Neutrophil (primary cell): ENCODE results near the gene ELMO1.

Experiments used
- H3K27ac ChIP-seq: fragments of 200-600 bp; sonication (generic); 2 replicates; pipeline ENCODE4 v1.5.1; 2016; ENCODE audit warnings: mild to moderate bottlenecking, moderate library complexity
- H3K27me3 ChIP-seq: fragments of 200-600 bp; sonication (generic); 2 replicates; pipeline ENCODE4 v1.6.0; 2016; ENCODE audit warnings: mild to moderate bottlenecking
- H3K36me3 ChIP-seq: fragments of 200-600 bp; sonication (generic); 2 replicates; pipeline ENCODE4 v1.5.1; 2017
- H3K4me1 ChIP-seq, 2 experiments: fragments of 200-600 bp in 1 of 2; sonication (generic) in 1 of 2; 1 replicate in 1 of 2; 2 replicates in 1 of 2; pipeline versions ENCODE4 v1.5.1 to v1.6.1; 2013 to 2016; ENCODE audit warnings: low read depth in 1 of 2, low read length in 1 of 2, mild to moderate bottlenecking in 1 of 2, moderate library complexity in 1 of 2; ENCODE audit not compliant: control insufficient read depth in 1 of 2, insufficient read depth in 1 of 2
- H3K4me3 ChIP-seq, 2 experiments: fragments of 200-600 bp in 1 of 2; sonication (generic) in 1 of 2; 1 replicate in 1 of 2; 2 replicates in 1 of 2; pipeline ENCODE4 v1.5.1; 2013 to 2016; ENCODE audit warnings: low read depth in 1 of 2, low read length in 1 of 2, mild to moderate bottlenecking in 1 of 2, moderate library complexity in 1 of 2
- H3K9me3 ChIP-seq: fragments of 200-600 bp; sonication (generic); 2 replicates; pipeline ENCODE4 v1.5.1; 2016
- TF ChIP-seq, protein P1 (sequence below): fragments of 200-600 bp; sonication (generic); IDR thresholded peaks from 2 replicates; pipeline ENCODE4 v1.5.1; 2016; ENCODE audit warnings: antibody characterized with exemption

ELMO1 gene

GRCh38 chr7:37215290-37215923 lies 233.3 kb downstream of the ELMO1 start:
- Histone ChIP-seq H3K9me3 (no peaks in the 10 kb centered on the region), H3K27ac (no peak overlapping the region), H3K36me3 (peaks cover 43% of the 10 kb centered on the region), H3K4me1 (peaks cover 0 to 5% of the 10 kb centered on the region in 2 experiments), H3K27me3 (no peaks in the 10 kb centered on the region), H3K4me3 (no peak overlapping the region)
- TF ChIP-seq, protein P1, sequence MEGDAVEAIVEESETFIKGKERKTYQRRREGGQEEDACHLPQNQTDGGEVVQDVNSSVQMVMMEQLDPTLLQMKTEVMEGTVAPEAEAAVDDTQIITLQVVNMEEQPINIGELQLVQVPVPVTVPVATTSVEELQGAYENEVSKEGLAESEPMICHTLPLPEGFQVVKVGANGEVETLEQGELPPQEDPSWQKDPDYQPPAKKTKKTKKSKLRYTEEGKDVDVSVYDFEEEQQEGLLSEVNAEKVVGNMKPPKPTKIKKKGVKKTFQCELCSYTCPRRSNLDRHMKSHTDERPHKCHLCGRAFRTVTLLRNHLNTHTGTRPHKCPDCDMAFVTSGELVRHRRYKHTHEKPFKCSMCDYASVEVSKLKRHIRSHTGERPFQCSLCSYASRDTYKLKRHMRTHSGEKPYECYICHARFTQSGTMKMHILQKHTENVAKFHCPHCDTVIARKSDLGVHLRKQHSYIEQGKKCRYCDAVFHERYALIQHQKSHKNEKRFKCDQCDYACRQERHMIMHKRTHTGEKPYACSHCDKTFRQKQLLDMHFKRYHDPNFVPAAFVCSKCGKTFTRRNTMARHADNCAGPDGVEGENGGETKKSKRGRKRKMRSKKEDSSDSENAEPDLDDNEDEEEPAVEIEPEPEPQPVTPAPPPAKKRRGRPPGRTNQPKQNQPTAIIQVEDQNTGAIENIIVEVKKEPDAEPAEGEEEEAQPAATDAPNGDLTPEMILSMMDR = no peak

GRCh38 chr7:37212556-37212955 lies 236.1 kb downstream of the ELMO1 start:
- no peaks in the 10 kb centered on the region for H3K27me3 ChIP-seq
- H3K36me3 ChIP-seq = peaks cover 59% of the 10 kb centered on the region
- H3K27ac ChIP-seq = no peak overlapping the region
- H3K4me3 ChIP-seq = no peak overlapping the region
- TF ChIP-seq, protein P1 = no peak
- no peaks in the 10 kb centered on the region for H3K9me3 ChIP-seq
- H3K4me1 ChIP-seq = peaks cover 5 to 6% of the 10 kb centered on the region in 2 experiments

DNA sequence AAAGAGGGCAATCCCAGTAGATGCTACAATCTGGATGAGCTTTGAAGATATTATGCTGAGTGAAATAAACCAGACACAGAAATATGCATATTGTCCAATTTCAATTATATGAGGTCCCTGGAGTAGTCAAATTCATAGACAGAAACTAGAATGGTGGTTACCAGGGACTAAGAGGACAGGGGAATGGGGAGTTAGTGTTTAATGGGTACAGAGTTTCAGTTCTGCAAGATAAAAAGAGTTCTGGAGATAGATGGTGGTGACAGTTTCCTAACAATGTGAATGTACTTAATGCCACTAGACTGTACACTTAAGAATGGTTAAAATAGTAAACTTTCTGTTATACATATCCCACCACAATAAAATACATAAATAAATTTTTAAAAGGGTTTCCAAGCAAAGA lies 236.6 kb downstream of the ELMO1 start:
- H3K36me3 ChIP-seq = peaks cover 65% of the 10 kb centered on the region
- peaks cover 5 to 6% of the 10 kb centered on the region in 2 experiments for H3K4me1 ChIP-seq
- TF ChIP-seq, protein P1 = no peak
- H3K4me3 ChIP-seq = no peak overlapping the region
- no peaks in the 10 kb centered on the region for H3K9me3 ChIP-seq
- no peaks in the 10 kb centered on the region for H3K27me3 ChIP-seq
- H3K27ac ChIP-seq = no peak overlapping the region

DNA sequence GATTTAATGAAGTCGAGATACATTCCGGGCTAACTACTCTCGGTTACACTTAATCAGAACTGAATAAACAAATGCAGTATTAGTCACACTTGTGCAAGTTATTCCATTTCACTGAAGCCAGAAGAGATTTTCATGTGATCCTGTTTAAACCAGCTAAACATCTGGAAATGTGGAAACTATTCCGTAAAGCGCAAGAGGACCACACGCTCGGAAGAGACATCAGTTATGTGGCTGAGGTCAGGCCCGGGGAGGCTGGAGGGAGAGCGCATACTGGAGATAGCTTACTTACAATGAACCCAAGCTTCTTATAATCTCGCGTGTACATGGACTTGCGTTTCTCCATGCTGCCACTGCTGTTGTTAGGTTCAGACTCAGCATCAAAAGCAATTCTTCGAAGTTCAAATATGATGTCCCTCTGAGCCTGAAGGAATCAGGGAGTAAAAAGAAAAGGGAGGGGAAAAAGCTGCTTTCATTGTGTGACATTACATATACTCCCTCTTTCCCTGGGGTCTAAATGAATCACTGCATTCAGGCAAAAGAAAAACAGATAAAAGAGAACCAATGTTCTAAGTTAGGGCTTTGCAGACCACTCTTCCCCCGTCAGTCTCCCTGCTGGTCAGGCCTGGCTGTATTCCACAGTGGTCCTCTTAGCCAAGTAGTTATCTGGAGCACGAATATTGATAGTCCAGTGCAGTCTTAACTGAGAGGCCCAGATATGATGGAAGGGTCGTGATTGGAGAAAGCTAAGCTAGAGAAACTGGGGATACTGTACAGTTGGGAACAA lies 237.4 kb downstream of the ELMO1 start:
- Histone ChIP-seq H3K4me3 (no peak overlapping the region), H3K27me3 (no peaks in the 10 kb centered on the region)
- TF ChIP-seq, protein P1 = no peak

GRCh38 chr7:37209195-37209594 lies 239.5 kb downstream of the ELMO1 start:
- Histone ChIP-seq H3K4me1 (peaks cover 0 to 6% of the 10 kb centered on the region in 2 experiments), H3K36me3 (peaks cover 73% of the 10 kb centered on the region)
- TF ChIP-seq, protein P1 = no peak

More for the DNA sequence above, 237.4 kb downstream of the ELMO1 start:
- Histone ChIP-seq H3K27ac (no peak overlapping the region), H3K9me3 (no peaks in the 10 kb centered on the region), H3K4me1 (peaks cover 2 to 6% of the 10 kb centered on the region in 2 experiments), H3K36me3 (peaks cover 67% of the 10 kb centered on the region)

More at GRCh38 chr7:37209195-37209594, 239.5 kb downstream of the ELMO1 start:
- Histone ChIP-seq H3K27ac (no peak overlapping the region), H3K4me3 (no peak overlapping the region), H3K27me3 (no peaks in the 10 kb centered on the region), H3K9me3 (no peaks in the 10 kb centered on the region)
